ENCODE measurements around the gene TBL3.
"Not testable (repeated sequence)": the region's sequence is repeated elsewhere in the genome, so short reads cannot be mapped to it uniquely, and the experiment has no call there.

The TBL3 gene

GRCh38 chr16:1933097-1933661 is 38.7 kb upstream of the TBL3 start:
- H3K36me3 ChIP-seq (ENCODE audit: insufficient read depth, low read length): no peaks in the 10 kb centered on the region

GRCh38 chr16:1936945-1937479 is 34.8 kb upstream of the TBL3 start:
- Histone ChIP-seq H3K36me3 (ENCODE audit: insufficient read depth, low read length) (no peaks in the 10 kb centered on the region), H3K27ac (ENCODE audit: low read depth, low read length) (no peak overlapping the region), H3K4me1 (ENCODE audit: control insufficient read depth, insufficient read depth, low read length, unreplicated experiment) (peaks cover 7% of the 10 kb centered on the region), H2AFZ (ENCODE audit: low read length, unreplicated experiment) (no peak overlapping the region), H3K27me3 (ENCODE audit: insufficient read depth, low read length) (no peaks in the 10 kb centered on the region), H3K79me2 (ENCODE audit: control insufficient read depth, insufficient read depth, low read length, unreplicated experiment) (no peaks in the 10 kb centered on the region), H3K4me3 (ENCODE audit: low read depth, low read length) (no peak overlapping the region)

More at GRCh38 chr16:1933097-1933661, 38.7 kb upstream of the TBL3 start:
- Histone ChIP-seq H2AFZ (ENCODE audit: low read length, unreplicated experiment) (no peak overlapping the region), H3K27me3 (ENCODE audit: insufficient read depth, low read length) (no peaks in the 10 kb centered on the region), H3K4me3 (ENCODE audit: low read depth, low read length) (no peak overlapping the region), H3K4me1 (ENCODE audit: control insufficient read depth, insufficient read depth, low read length, unreplicated experiment) (no peaks in the 10 kb centered on the region), H3K27ac (ENCODE audit: low read depth, low read length) (no peak overlapping the region), H3K79me2 (ENCODE audit: control insufficient read depth, insufficient read depth, low read length, unreplicated experiment) (no peaks in the 10 kb centered on the region)

- Histone ChIP-seq H3K27ac (ENCODE audit: low read depth, low read length) (no peak overlapping the region), H2AFZ (ENCODE audit: low read length, unreplicated experiment) (no peak overlapping the region), H3K79me2 (ENCODE audit: control insufficient read depth, insufficient read depth, low read length, unreplicated experiment) (no peaks in the 10 kb centered on the region), H3K4me1 (ENCODE audit: control insufficient read depth, insufficient read depth, low read length, unreplicated experiment) (peaks cover 10% of the 10 kb centered on the region), H3K36me3 (ENCODE audit: insufficient read depth, low read length) (no peaks in the 10 kb centered on the region), H3K27me3 (ENCODE audit: insufficient read depth, low read length) (no peaks in the 10 kb centered on the region), H3K4me3 (ENCODE audit: low read depth, low read length) (no peak overlapping the region)
These were observed 33.5 kb upstream of the TBL3 start for GRCh38 chr16:1938316-1938715.

- H3K4me3 ChIP-seq (ENCODE audit: low read depth, low read length): no peak overlapping the region
- H3K27me3 ChIP-seq (ENCODE audit: insufficient read depth, low read length): no peaks in the 10 kb centered on the region
- H3K4me1 ChIP-seq (ENCODE audit: control insufficient read depth, insufficient read depth, low read length, unreplicated experiment): peaks cover 10% of the 10 kb centered on the region
These were observed 32.9 kb upstream of the TBL3 start for GRCh38 chr16:1938910-1939309.

GRCh38 chr16:1939833-1940232 is 32.0 kb upstream of the TBL3 start:
- H3K79me2 ChIP-seq (ENCODE audit: control insufficient read depth, insufficient read depth, low read length, unreplicated experiment); H3K27ac ChIP-seq (ENCODE audit: low read depth, low read length); H3K4me3 ChIP-seq (ENCODE audit: low read depth, low read length); H2AFZ ChIP-seq (ENCODE audit: low read length, unreplicated experiment); H3K36me3 ChIP-seq (ENCODE audit: insufficient read depth, low read length); H3K27me3 ChIP-seq (ENCODE audit: insufficient read depth, low read length): not testable (repeated sequence)
- H3K4me1 ChIP-seq (ENCODE audit: control insufficient read depth, insufficient read depth, low read length, unreplicated experiment): peaks cover 10% of the 10 kb centered on the region

More at GRCh38 chr16:1938910-1939309, 32.9 kb upstream of the TBL3 start:
- H3K36me3 ChIP-seq (ENCODE audit: insufficient read depth, low read length): no peaks in the 10 kb centered on the region
- no peak overlapping the region for H3K27ac ChIP-seq (ENCODE audit: low read depth, low read length)
- no peak overlapping the region for H2AFZ ChIP-seq (ENCODE audit: low read length, unreplicated experiment)
- no peaks in the 10 kb centered on the region for H3K79me2 ChIP-seq (ENCODE audit: control insufficient read depth, insufficient read depth, low read length, unreplicated experiment)

GRCh38 chr16:1940273-1941161 is 31.3 kb upstream of the TBL3 start:
- Histone ChIP-seq H3K27ac (ENCODE audit: low read depth, low read length) (no peak overlapping the region), H3K4me1 (ENCODE audit: control insufficient read depth, insufficient read depth, low read length, unreplicated experiment) (peaks cover 10% of the 10 kb centered on the region), H3K27me3 (ENCODE audit: insufficient read depth, low read length) (no peaks in the 10 kb centered on the region), H2AFZ (ENCODE audit: low read length, unreplicated experiment) (no peak overlapping the region), H3K36me3 (ENCODE audit: insufficient read depth, low read length) (no peaks in the 10 kb centered on the region), H3K79me2 (ENCODE audit: control insufficient read depth, insufficient read depth, low read length, unreplicated experiment) (no peaks in the 10 kb centered on the region), H3K4me3 (ENCODE audit: low read depth, low read length) (no peak overlapping the region)

GRCh38 chr16:1941162-1942046 is 30.4 kb upstream of the TBL3 start:
- no peak overlapping the region for H3K27ac ChIP-seq (ENCODE audit: low read depth, low read length)

GRCh38 chr16:1942047-1942809 is 29.6 kb upstream of the TBL3 start:
- peak overlapping the region; percentile 59 for H2AFZ ChIP-seq (ENCODE audit: low read length, unreplicated experiment)
- peaks cover 10% of the 10 kb centered on the region for H3K4me1 ChIP-seq (ENCODE audit: control insufficient read depth, insufficient read depth, low read length, unreplicated experiment)
- H3K27me3 ChIP-seq (ENCODE audit: insufficient read depth, low read length): no peaks in the 10 kb centered on the region
- H3K79me2 ChIP-seq (ENCODE audit: control insufficient read depth, insufficient read depth, low read length, unreplicated experiment): no peaks in the 10 kb centered on the region
- peak overlapping the region; percentile 91 for H3K4me3 ChIP-seq (ENCODE audit: low read depth, low read length)
- H3K36me3 ChIP-seq (ENCODE audit: insufficient read depth, low read length): no peaks in the 10 kb centered on the region
- H3K27ac ChIP-seq (ENCODE audit: low read depth, low read length): no peak overlapping the region

More at GRCh38 chr16:1941162-1942046, 30.4 kb upstream of the TBL3 start:
- Histone ChIP-seq H3K27me3 (ENCODE audit: insufficient read depth, low read length) (no peaks in the 10 kb centered on the region), H3K79me2 (ENCODE audit: control insufficient read depth, insufficient read depth, low read length, unreplicated experiment) (no peaks in the 10 kb centered on the region), H3K36me3 (ENCODE audit: insufficient read depth, low read length) (no peaks in the 10 kb centered on the region), H3K4me3 (ENCODE audit: low read depth, low read length) (peak overlapping the region; percentile 91), H3K4me1 (ENCODE audit: control insufficient read depth, insufficient read depth, low read length, unreplicated experiment) (peaks cover 10% of the 10 kb centered on the region), H2AFZ (ENCODE audit: low read length, unreplicated experiment) (no peak overlapping the region)

- Histone ChIP-seq H3K4me1 (ENCODE audit: control insufficient read depth, insufficient read depth, low read length, unreplicated experiment) (peaks cover 10% of the 10 kb centered on the region), H2AFZ (ENCODE audit: low read length, unreplicated experiment) (peak within 1 kb of the TSS; percentile 77)
These were observed 28.8 kb upstream of the TBL3 start, which contains the start of gene MSRB1 for GRCh38 chr16:1942810-1943726. TSS of gene MSRB1 (minus strand) at chr16:1943199. CDS start at chr16:1943156, 43 bp downstream.

More at GRCh38 chr16:1942810-1943726, 28.8 kb upstream of the TBL3 start, which contains the start of gene MSRB1:
- Histone ChIP-seq H3K79me2 (ENCODE audit: control insufficient read depth, insufficient read depth, low read length, unreplicated experiment) (no peaks in the 10 kb centered on the region), H3K4me3 (ENCODE audit: low read depth, low read length) (peak within 1 kb of the TSS; percentile 91), H3K36me3 (ENCODE audit: insufficient read depth, low read length) (no peaks in the 10 kb centered on the region), H3K27ac (ENCODE audit: low read depth, low read length) (no peak within 1 kb of the TSS), H3K27me3 (ENCODE audit: insufficient read depth, low read length) (no peaks in the 10 kb centered on the region)

Measured in ACC112 (cell line).